Astrocyte (in vitro differentiated cells and primary cell): ENCODE data around the gene ADM5.

ENCODE experiments used
- CTCF ChIP-seq: IDR thresholded peaks from 2 replicates; pipeline ENCODE4 v1.5.1; 2011; ENCODE audit warnings: low read depth, mild to moderate bottlenecking, inconsistent platforms, low read length, moderate library complexity; ENCODE audit not compliant: insufficient read depth
- EZH2 ChIP-seq: IDR thresholded peaks from 2 replicates; pipeline ENCODE4 v1.6.1; 2012; ENCODE audit warnings: mild to moderate bottlenecking, low read length, inconsistent platforms; ENCODE audit not compliant: insufficient read depth

- TF ChIP-seq CTCF: no peak
- TF ChIP-seq EZH2: no peak
Observed at GRCh38 chr19:49686503-49687088, 2.8 kb upstream of the ADM5 start.
